Keratinocyte (primary cell): ENCODE measurements around the gene PLEKHA6.

Experiments
- EZH2 ChIP-seq: IDR thresholded peaks from one replicate; pipeline ENCODE4 v1.6.1; 2012; ENCODE audit warnings: inconsistent platforms, mild to moderate bottlenecking, low read length, moderate library complexity
- TF ChIP-seq, protein P1 (sequence below), 3 experiments: IDR thresholded peaks in 1 of 3; conservative IDR thresholded peaks in 1 of 3; optimal IDR thresholded peaks in 1 of 3; 2 replicates in 2 of 3; 3 replicates in 1 of 3; pipeline versions ENCODE3 to v1.5.1; 2011; ENCODE audit warnings: low read length in 3 of 3, mild to moderate bottlenecking in 3 of 3, moderate library complexity in 2 of 3, control low read depth in 1 of 3, inconsistent platforms in 1 of 3; ENCODE audit not compliant: insufficient read depth in 2 of 3; ENCODE audit errors: extremely low read depth in 1 of 3

GRCh38 chr1:204223129-204223860, 136.4 kb downstream of the PLEKHA6 start:
- TF ChIP-seq, protein P1, sequence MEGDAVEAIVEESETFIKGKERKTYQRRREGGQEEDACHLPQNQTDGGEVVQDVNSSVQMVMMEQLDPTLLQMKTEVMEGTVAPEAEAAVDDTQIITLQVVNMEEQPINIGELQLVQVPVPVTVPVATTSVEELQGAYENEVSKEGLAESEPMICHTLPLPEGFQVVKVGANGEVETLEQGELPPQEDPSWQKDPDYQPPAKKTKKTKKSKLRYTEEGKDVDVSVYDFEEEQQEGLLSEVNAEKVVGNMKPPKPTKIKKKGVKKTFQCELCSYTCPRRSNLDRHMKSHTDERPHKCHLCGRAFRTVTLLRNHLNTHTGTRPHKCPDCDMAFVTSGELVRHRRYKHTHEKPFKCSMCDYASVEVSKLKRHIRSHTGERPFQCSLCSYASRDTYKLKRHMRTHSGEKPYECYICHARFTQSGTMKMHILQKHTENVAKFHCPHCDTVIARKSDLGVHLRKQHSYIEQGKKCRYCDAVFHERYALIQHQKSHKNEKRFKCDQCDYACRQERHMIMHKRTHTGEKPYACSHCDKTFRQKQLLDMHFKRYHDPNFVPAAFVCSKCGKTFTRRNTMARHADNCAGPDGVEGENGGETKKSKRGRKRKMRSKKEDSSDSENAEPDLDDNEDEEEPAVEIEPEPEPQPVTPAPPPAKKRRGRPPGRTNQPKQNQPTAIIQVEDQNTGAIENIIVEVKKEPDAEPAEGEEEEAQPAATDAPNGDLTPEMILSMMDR (optimal IDR thresholded peaks at IDR 0.05 in 1 of 3, IDR thresholded peaks at IDR 0.05 in 1 of 3, conservative IDR thresholded peaks at IDR 0.05 in 1 of 3; ENCODE audit: extremely low read depth in 1 of 3, insufficient read depth in 2 of 3, low read length in 3 of 3), result no peak
- no peak for TF ChIP-seq EZH2
